Hippocampal formation (tissue), 2 donors: Measurements from ENCODE around the gene RBM17.
A peak's percentile ranks its signal among the peaks of the same experiment; 100 is the strongest.
"Not testable (repeated sequence)": the region's sequence is repeated elsewhere in the genome, so short reads cannot be mapped to it uniquely, and the experiment has no call there.

Source experiments
- DNase-seq, 2 donors: peaks; one replicate each; lab custom pipeline; 2025; lab: John Stamatoyannopoulos, UW

The RBM17 gene

DNA sequence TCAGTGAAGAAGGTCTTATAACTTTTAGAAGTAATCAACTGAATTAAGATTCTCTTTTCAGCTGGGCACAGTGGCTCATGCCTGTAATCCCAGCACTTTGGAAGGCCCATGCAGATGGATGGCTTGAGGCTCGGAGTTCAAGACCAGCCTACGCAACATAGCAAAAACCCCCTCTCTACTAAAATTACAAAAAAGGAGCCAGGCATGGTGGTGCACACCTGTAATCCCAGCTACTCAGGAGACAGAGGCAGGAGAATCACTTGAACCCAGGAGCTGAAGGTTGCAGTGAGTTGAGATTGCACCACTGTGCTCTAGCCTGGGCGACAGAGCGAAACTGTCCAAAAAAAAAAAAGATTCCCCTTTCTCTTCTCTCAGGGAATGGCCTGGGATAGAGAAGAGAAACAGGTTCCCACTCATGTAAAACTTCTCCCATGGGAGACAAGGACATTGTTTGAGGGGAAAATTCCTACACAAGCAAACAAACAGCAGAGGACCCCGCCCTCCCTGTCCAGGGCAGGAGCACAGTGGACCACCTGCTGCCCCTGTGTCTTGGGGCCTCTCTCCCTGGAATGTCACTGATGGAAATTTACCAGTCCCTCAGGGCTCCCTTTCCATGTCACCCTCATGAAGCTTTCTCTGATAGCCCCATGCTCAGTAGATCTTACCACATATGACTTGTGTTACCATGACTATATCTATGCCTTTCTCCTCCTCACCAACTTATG, 32.3 kb upstream of the RBM17 start:
- DNase-seq = no peak

DNA sequence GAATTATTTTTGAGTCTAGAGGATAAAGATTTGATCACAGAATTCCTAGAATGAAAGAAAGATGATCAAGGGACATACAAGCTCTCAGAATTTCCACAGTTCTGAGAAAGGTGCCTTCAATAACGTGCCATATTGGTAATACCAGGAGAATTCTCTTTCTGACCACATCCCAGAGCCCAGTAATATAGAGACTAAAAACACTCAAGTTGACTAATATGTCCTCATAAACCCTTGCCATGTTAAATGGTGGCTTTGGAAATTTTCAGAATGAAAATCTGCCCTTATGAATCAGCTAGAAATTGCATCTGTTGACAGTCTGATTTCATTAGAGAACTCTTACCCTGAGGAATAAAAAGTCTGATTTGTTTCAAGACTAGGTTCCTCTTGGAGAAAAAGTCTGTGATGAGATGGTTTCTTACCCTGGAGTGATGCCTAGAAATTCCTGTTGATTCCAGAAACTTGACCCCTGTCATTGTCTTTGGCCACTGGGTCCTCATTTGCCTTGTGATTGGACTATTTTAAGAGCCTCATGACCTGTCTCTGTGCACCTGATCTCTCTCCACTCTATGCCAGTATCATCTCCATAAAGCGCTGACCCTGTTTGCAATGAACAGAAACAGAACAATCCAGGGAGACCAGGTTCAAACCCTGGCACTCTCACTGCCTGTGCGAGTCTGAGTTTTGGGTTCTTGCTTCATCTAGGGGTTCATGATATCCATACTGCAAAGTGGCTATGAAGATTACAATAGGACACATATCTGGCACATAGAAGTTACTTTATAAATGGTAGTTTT, 30.0 kb upstream of the RBM17 start:
- no peak for DNase-seq

DNA sequence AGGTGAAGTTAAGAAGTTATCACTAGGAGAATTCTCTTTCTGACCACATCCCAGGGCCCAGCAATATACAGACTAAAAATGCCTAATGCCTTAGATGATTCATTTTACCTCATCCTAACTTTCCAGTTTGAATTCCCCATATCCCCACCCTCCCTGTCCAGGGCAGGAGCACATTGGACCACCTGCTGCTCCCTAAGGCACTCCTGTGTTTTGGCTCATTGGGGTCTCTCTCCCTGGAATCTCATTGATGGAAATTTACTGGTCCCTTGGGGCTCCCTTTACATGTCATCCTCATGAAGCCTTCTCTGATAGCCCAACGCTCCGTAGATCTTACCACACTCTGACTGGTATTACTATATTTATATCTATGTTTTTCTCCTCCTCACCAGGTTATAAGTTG, 29.3 kb upstream of the RBM17 start:
- no peak for DNase-seq

DNA sequence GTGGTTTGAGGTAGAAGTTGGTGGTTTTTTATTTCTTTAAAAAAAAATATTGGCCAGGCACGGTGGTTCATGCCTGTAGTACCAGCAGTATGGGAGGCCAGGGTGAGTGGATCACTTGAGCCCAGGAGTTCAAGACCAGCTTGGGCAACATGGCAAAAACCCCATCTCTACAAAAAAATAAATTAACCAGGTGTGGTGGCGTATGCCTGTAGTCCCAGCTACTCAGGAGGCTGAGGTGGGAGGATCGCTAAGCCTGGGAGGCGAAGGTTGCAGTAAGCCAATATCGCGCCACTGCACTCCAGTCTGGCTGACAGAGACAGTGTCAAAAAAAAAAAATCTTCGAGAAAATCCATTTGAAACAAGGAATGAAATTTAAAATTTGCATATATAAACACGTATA, 27.8 kb upstream of the RBM17 start:
- DNase-seq = no peak

DNA sequence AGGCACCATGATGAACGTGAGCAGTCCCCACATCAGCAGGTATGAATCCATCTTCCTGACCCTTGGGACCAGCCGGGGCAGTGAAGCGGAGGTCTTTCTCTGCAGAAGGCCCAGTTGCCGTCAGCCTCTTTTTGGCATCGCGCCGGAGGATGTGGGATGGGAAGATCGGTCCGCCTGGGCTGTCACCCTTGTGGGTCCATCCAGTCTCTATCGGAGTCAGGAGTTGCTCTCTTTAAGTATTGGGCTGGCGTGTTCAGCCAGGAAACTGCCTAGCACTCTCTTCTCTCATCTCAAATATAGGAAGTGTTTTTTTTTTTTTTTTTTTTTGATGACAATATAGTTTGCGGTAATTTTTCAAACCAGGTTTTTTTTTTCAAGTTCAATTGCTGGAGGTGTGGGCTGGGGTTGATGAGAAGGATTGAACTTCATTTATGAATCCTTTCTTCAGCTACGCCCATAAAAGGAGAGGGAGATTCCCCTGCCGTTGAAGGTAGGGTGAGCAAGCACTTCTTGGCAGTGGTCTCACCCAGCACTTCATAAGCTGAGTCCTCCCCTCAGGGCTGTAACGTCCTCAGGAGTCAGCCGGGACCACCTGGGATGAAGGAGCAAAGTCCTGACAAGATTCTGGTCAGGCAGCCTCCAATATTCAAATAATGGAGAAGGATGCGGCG, 26.6 kb upstream of the RBM17 start, which contains the start of gene IL2RA:
Gene IL2RA (minus strand): TSS at position 267 of the 671 bp plus-strand sequence. CDS start 216 bp downstream, at position 51.
- DNase-seq = no peak

DNA sequence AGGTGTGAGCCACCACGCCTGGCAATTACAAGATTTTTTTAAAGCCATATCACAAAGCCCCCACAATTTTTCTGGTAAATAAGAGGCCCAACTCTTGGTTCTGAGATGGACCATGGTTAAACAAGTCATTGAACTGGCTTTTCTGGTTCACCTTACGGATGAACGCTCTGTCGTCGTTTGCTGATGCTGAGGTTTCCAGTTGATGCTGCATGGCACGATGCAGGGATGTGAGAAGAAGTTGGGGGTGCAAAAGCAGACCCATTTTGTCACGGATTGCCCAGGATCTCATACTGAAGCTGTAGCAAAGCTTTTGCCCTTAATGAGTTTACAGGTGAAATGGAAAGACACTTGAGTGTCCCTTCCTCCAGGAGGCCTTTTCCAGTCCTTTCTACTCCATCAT, 24.7 kb upstream of the RBM17 start:
- DNase-seq = no peak

DNA sequence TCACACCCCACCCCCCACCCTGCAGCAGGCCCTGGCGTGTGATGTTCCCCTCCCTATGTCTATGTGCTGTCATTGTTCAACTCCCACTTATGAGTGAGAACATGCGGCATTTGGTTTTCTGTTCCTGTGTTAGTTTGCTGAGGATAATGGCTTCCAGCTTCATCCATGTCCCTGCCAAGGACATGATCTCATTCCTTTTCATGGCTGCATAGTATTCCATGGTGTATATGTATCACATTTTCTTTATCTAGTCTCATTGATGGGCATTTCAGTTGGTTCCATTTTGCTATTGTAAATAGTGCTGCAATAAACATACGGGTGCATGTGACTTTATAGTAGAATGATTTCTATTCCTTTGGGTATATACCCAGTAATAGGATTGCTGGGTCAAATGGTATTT, 24.1 kb upstream of the RBM17 start:
- not testable (repeated sequence) for DNase-seq

DNA sequence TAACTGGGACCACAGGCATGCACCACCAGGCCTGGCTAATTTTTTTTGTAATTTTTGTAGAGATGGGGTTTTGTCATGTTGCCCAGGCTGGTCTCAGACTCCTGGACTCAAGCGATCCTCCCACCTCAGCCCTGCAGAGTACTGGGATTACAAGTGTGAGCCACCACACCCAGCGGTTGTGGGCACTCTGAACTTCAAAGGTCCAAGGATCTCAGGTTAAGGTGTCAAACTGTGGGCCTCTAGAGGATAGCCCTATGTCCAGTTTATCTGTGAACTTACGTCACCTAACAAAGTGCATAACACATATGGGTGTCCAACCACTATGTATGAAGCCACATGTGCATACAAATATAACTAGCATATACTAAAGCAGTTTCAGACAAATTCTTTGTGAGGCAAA, 23.4 kb upstream of the RBM17 start:
- DNase-seq = no peak

DNA sequence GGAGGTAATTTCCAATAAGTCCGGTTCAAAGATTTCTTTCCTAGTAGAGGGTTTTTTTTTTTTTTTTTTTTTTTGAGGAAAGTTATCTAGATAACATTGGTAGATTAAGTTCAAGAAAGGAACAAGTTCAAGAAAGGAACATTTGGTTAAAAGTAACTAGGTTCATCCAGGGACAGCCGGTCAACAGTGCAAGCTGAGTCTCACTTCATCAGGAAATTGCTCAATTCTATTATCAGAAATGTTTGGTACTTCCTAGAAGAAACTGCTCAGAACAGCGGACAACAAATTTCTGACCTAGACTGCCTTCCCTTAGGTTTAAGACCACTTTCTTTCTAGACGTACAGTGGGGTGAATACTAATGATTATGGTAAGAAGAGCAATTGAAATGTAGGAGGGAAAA, 23.0 kb upstream of the RBM17 start:
- no peak for DNase-seq

DNA sequence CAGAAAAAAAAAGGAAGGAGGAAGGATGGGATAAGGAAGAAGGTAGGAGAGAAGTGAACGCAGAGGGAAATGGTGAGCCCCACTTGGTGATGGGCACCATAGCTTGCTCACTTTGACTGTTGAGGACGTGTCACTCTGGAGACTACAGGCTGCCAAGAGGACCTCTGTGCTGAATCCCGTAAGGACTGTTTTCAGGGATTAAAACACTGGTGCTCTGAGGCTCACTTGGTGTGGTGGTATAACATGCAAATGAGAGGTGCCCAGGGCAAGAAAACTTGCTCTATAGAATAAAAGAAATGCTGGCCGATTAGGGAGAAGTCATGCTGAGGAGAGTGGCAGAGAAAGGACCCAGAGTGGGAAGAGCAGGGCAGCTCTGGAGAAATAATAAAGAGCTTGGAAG, 21.4 kb upstream of the RBM17 start:
- DNase-seq = no peak

DNA sequence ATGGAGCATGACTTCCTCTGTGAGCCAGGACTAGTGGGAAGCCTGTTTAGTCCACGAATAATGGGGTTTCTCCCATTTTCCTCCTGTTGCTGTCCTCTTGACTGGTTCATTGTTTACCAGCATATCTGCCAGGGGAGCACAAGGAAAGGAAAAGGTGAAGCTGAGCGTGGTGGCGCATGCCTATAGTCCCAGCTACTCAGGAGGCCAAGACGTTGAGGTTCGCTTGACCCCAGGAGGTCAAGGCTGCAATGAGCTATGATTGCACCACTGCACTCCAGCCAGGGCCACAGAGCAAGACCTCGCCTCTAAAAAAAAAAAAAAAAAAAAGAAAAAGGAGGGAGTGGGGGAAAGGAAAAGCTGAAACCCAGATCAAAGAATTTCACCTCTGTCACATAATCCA, 20.8 kb upstream of the RBM17 start:
- no peak for DNase-seq

DNA sequence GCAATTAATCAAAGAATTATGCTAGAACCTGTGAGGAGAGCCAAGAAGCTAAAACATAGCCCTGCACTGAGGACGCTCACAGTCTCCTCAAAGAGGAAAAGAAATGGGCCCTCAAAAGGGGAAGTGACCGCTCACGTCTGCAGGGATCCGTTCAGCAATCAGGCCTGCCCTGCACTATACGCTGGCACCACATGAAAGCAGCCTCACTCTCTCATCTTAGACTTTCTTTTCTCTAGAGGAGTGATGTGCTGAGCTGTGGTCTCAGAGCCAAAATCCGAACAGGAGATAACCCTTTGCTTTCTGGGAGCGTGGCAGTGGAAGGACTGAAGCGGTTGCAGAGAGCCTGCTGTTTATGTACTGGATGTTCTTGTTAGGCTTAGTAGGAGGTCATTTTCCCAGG, 20.4 kb upstream of the RBM17 start:
- no peak for DNase-seq

DNA sequence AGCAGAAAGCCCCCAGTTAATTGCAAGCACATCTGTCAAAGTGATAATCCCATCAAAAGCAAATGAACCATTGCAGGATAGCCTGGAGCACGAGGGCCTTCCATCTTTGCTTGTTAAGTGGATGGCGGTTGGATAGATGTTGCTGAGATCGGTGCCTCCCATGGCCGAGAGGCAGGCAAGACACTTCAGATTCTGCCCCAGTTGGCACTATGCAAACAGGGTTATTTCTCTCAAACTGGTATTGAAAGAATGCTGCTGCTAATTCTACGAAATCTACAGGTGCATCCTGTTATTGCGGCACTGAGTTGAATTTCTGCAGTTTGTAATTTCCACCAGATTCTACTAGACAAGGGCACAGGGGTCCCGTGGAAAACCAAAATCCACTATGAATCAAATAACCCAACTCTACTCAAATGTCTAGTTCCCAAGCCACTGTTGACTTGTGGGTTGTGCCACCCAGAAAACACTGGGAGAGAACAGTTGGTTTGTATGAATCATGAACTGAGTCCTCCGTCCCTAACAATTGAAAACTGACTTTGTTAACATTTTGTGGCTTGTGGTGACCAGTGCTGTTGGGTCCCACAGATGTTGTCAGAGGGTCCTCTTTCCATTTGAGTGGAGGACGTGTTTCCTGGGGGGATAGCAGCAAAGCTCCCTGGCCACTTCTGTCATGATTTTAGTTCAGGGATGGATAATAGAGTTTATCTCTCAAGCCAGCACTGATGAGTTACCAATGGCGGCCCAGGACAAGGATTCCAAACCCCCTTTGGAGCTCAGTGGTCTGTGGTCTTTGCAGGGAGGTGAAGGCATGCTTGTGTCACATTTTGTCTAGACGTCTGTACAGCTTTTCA, 19.5 kb upstream of the RBM17 start:
- DNase-seq = no peak

DNA sequence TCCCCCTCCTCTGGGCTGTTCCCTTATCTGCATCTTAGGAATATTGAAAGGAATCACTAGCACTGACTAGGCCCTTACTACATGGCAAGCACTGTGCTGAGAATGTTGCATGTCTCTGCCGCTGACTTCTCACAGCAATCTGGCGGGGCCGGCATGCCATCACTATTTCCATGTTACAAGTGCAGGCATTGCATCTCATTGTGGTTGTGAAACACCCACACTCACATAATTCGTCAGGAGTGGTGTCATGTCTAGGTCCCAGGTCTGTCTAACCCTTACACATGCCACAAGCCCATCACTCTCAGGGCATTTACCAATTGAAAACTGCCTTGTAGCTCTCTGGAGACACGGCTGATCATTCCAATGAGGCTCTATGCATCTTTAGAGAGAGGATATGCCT, 18.2 kb upstream of the RBM17 start:
- no peak for DNase-seq

DNA sequence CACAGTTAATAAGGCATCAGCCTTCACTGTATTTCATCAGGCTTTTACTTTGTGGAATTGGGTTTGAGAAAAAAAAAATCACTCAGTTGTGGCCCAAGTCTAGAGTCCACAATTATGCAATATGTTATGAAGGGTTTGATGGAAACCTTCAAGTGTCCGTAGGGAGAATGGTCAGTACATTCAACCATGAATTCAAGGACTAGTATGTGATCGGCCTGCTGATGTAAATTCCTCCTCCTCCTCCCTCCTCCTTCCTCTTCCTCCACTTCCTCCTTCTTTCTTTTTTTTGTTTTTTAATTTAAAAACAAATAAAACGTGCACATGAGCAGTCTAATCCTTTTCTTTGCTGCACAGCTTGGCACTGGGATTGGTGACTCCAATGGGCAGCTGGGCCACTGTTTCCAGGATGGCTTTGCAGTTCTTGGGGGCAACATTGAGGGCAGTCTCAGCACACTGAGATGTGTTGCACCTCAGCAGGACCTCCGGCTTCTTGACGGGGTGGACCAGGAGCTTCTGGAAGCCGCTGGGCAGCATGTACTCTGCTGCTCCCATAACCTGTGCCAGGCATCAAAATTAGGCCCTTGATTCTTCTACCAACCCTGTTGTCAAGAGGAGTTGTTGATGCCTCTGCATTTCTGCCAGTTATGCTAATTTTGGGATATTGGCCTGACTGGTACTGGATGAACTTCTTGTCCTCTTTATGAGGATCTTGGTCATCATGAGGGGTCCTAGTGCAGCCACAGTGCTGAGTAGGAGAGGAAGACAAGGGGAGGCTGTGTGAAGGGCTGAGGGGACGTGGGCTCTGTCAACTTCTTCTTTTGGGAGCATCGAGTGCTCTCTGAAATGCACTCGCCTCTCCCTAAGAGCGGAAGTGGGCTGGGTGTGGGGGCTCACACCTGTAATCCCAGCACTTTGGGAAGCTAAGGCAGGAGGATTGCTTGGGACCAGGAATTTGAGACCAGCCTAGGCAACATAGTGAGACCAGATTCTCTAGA, 17.4 kb upstream of the RBM17 start:
- no peak for DNase-seq

DNA sequence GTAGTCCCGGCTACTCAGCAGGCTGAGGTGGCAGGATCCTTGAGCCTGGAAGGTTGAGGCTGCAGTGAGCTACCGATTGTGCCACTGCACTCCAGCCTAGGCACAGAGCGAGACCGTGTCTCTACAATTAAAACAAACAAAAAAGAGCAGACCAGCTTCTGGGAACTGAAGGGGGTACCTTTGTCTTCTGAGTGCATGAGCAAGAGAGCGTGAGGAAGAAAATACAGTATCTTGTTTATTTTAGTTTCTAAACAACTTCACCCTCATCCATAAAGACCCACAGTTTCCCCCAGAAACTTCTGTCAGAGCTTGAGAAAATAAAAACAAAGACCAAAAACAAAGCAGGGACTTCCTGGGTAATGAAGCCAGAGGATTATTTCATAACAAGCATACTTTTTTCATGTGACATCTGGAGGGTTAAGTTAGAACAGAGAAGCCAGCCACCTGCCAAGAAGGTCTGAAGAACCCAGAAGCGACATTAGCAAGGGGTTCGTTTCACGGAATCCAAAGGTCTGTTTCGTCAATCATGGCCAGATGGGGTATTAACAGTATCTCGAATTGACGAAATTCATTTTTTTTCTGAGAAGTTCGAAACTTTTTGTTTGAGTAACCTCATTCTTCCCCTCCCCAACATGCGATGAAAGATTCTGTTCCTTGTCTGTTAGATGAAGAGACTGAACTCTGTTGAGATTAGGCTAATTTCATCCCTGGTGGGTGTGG, 16.5 kb upstream of the RBM17 start:
- no peak for DNase-seq

DNA sequence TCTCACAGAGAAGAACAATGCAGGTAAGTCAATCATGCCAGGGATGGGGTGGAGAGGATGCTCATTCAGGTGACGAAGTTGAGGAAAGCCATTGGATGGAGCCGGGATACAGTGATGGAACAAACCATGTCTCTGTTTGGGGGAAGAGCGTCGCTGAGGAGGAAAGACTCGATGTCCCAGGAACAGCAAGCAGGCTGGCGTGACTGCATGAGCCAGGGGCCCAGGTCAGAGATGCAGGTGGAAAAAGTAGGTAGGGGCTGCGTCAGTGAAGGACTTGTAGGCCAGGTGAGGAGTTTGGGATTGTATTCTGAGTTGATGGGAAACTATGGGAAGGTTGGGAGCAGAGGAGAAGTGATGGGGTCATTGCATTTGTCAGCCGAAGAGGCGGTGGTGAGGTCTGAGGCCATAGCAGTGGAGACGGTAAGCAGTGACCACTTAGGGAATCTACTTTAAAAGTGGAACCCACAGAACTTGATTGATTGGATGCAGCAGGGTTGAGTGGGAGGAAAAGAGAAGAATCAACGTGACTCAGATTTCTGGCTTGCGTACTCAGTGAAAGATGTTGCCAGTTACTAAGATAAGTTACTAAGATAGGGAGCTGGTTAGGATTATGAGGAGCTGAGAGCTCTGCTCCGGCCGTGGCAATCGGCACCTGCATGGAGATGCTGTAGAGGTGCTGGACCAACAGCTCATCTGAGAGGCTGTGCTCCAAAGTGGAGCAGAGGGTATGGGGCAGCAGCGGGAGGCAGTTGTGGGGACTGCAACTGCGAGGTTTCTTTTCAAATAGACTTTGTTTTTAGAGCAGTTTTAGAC, 14.1 kb upstream of the RBM17 start:
- DNase-seq = peak in 1 of 2 donors; percentile 19

DNA sequence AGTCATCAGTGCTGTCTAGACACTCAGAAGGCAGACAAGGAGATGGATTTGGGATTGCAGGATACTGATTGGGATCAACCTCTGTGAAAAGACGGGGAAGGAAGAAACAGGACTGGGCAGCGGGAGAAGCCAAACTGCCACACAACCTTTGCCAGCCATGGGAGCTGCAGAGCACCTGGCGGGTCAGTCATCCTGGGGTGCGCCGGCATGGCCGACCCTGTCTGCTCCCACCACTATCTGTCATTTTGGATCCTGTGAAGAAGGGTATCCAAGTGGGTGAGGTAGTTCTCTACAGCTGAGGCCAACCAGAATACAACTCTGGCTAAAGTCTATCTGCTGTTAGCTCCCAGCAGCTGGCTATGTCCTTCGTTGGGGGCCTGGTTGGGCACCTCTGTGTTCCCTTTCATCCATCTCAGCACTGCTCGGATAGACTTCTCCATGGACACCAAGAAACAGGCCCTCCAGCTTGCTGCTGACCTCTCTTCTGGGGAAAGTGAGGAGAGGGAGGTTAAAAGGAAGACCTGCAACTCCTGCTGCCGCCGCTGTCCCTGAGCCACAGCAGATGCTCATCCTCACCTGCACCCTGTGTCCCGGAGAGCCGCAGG, 11.7 kb upstream of the RBM17 start:
- DNase-seq = no peak

DNA sequence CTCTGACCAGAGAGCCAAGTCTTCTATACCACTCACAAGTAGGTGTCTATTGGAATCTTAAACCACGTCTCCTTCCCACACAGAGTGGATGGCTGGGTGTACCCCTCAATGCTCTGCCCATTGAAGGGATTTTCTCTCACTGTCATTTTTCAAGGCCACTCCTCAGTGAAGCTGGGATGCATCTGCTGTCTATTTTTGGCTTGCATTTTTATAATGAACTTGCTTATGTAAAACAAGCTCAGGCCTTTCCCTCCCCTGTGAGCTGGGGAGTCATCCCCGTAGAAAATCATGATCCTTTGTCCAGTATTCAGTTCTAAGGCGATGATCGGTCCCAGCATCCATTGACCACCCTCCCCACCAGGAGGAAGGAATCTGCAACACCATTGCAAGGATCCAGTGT, 9.8 kb upstream of the RBM17 start:
- no peak for DNase-seq
